ENCODE data around the gene DAP3.
"Not testable (repeated sequence)": the region's sequence is repeated elsewhere in the genome, so short reads cannot be mapped to it uniquely, and the experiment has no call there.

The DAP3 gene

DNA sequence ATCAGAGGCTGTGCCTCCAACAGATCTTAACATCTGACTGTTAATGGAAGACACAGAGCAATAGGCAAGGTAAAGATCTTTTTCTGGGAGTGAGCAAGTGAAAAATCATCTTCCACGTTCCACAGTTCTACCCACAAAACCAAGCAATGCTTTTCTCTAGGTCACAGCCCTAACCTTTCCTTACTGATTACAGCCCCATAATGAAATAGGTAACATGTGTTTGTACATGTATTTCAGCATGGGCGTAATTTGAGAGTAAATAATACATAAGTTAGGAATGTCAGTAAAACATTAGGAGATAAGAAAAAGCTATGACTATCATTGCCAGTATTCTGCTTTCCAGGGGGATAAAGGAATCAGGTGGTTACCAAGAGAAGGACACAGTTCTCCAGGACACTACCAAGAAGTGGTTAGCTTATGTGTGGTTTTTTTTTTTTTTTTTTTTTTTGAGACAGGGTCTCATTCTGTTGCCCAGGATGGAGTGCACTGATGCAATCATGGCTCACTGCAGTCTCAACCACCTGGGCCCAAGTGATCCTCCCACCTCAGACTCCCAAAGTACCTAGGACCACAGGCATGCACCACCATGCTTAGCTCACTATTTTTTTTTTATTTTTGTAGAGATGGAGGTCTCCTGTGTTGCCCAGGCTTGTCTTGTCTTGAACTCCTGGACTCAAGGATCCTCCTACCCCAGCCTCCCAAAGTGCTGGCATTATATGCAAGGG is 72.0 kb downstream of the DAP3 start:
- no peak overlapping the region for H3K4me3 ChIP-seq (ENCODE audit: low read depth, low read length)
- DNase-seq (ENCODE audit: low read depth), result no peak
- TF ChIP-seq CTCF (conservative IDR thresholded peaks at IDR 0.05; ENCODE audit: low read depth, low read length), result no peak

DNA sequence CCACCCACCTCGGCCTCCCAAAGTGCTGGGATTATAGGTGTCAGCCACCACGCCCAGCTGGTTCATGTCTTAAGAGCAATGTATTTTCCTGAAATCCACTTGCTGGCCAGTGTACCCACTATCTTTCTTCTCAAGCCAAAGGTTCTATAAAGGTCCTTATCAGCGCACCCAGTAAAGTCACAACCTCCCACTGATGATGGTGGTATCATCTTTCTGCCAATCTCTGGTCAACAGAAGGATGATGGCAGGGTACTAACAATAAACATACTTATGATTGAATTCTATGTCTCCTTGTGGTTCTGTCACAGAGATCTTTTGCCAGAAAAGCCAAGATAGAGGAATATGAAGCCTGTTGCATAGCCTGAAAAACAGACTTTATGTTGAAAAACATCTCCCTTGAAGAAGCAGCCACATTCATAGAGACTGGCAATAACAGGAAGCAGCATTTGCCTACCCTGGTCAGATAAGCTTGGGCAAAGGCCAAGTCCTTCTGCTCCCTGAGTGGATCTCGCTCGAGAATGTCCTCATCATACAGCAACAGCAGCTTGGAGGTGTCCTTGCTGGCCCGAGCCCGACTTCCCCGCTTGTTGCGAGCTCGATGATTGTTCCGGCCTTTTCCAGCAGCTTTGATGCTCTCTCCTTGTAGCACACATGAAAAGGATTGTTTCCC is 73.0 kb downstream of the DAP3 start:
- no peak for TF ChIP-seq CTCF (conservative IDR thresholded peaks at IDR 0.05; ENCODE audit: low read depth, low read length)
- H3K4me3 ChIP-seq (ENCODE audit: low read depth, low read length), result no peak overlapping the region
- DNase-seq (ENCODE audit: low read depth), result no peak

- not testable (repeated sequence) for H3K4me3 ChIP-seq (ENCODE audit: low read depth, low read length)
- DNase-seq (ENCODE audit: low read depth), result peak; percentile 82
Observed at GRCh38 chr1:155763090-155763815, 74.4 kb downstream of the DAP3 start.

GRCh38 chr1:155763989-155764388 is 75.1 kb downstream of the DAP3 start:
- not testable (repeated sequence) for DNase-seq (ENCODE audit: low read depth); H3K4me3 ChIP-seq (ENCODE audit: low read depth, low read length)

DNA sequence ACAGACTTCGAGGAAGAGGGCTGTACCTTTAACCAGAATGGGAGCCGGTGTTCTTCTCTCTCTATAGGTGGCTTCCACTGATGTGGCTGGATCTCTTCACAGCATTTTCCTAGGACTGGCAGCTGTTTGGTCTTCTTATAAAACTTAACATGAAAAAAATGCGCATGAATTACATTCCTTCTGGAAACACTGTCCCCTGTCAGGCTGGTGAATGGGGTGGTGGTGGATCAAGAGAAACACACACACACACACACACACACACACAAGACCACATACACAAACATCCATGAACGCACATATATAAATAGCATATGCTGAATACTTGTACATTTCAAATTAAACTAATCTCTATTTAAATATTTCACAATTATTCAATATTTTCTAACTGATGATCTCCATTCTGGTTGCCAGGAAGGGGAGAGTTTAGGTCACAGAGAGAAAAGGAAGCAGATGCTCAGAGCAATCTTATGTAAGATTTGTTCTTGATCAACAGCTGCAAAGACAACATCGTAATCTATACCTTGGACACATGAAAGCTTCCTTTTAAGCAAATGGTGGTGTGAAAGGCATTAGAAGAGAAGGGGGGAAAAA is 78.6 kb downstream of the DAP3 start:
- H3K4me3 ChIP-seq (ENCODE audit: low read depth, low read length); DNase-seq (ENCODE audit: low read depth): not testable (repeated sequence)

DNA sequence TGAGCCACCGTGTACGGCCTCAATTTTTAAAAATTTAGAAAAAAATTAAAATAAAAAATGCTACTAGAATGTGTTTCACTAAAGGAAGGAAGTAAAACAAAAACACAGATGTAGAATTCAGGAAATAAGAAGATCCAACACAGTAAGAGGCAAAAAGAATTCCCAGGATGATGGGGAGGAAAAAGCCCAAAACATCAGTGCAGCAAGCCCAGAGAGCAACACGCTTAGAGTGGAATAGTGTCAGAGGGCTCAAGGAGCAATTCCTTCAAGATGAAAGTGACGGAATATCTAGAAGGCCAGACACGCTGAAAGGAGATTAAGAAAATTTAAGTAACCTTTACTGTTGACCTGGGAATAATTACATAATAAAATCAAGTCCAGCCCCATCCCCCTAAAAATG is 80.4 kb downstream of the DAP3 start:
- DNase-seq (ENCODE audit: low read depth), result no peak
- TF ChIP-seq CTCF (conservative IDR thresholded peaks at IDR 0.05; ENCODE audit: low read depth, low read length), result no peak
- no peak overlapping the region for H3K4me3 ChIP-seq (ENCODE audit: low read depth, low read length)

DNA sequence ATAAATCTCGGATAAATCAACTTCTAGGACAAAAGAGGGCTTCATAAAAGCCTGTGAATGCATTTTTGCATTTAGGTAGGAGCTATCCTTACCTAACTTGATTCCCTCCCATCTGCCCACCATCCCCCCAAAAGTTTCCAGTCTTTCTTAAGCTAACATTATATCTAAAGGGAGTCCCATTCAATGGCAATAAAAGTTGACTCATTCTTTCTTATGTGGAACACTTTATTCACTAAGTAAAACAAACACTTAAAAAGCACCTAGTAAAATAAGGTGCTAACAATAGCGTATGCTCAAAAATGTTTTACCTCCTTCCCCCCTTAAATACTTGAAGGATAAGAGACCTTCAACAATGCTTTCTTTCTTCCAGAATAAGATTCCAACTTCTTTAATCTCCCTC is 84.3 kb downstream of the DAP3 start:
- TF ChIP-seq CTCF (conservative IDR thresholded peaks at IDR 0.05; ENCODE audit: low read depth, low read length), result no peak
- H3K4me3 ChIP-seq (ENCODE audit: low read depth, low read length), result no peak overlapping the region
- DNase-seq (ENCODE audit: low read depth), result no peak

DNA sequence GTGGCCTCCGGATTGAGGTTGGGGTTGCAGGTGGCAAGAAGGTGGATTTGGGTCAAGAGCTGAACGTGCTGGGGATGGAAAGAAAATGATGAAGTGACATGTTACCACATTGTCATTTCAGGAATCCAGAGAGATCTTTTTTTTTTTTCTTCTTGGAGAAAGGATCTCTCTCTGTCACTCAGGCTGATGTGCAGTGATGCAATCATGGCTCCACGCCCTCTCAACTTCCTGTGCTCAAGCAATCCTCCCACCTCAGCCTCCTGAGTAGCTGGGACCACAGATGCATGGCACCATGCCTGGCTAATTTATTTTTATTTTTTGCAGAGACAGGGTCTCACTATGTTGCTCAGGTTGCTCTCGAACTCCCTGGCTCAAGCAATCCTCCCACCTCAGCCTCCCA is 87.5 kb downstream of the DAP3 start:
- no peak overlapping the region for H3K4me3 ChIP-seq (ENCODE audit: low read depth, low read length)
- TF ChIP-seq CTCF (conservative IDR thresholded peaks at IDR 0.05; ENCODE audit: low read depth, low read length), result no peak
- peak; percentile 28 for DNase-seq (ENCODE audit: low read depth)
